ENCODE measurements around the gene REN.

REN gene

DNA sequence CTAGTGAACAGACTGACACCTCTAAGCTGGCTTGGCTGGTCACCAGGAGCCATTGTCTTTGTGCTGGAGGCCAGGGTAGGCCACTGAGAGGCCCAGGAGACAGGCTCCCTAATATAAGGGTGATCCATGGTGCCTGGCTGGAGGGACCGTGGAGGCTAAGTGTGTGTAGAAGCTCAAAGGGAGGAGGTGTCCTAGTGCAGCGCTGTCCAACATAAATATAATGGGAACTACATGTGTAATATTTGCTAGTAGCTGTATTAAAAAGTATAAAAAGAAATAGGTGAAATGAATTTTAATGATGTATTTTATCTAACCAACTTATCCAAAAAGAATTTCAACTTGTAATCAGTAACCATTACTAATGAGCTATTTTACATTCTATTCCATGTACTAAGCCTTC is 58.2 kb downstream of the REN start:
- DNase-seq (ENCODE audit: low spot score): no peak

DNA sequence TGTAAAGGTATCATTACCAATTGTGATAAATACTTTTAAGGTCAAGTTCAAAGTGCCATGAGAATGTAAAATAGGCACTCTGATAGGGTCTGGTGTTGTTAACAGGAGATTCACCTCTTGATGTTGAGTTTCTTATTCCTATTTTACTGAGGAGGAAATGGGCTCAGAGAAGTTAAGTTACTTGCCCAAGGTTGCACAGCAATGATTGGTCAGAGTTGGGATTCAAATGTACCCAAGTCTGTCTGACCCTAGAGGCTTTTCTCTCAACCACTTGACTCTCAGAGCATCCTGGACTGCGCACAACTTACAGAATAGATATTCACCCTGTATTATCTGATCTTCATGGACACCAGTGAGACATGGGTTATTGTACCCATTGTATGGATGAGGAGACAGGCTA is 59.3 kb downstream of the REN start:
- no peak for DNase-seq (ENCODE audit: low spot score)

DNA sequence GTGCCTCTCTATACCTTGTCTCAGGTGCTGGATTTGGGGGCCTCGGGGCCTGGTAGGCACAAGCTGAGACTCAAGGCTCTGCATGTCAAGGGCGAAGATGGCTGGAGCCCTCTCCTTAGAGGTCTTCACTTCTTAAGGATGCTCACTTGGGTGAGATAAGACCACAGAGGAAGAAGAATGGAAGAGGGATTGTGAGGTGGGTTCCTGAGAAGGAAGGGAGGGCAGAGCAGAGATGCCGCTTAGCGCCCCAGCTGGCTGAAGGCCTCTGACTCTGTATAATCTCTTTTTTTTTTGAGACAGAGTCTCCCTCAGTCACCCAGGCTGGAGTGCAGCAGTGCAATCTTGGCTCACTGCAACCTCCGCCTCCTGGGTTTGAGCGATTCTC is 61.0 kb downstream of the REN start:
- DNase-seq (ENCODE audit: low spot score): no peak
